ENCODE results near the gene CPLANE1. TPM values are rescaled to one million over a fixed set of nuclear protein-coding genes. Genes with fewer than 3 reads are reported as not detected.
"Not testable (repeated sequence)": the region's sequence is repeated elsewhere in the genome, so short reads cannot be mapped to it uniquely, and the experiment has no call there.

Gene CPLANE1
- total RNA-seq, result 10 to 100 TPM in 1 of 2 experiments, 1 to 10 TPM in 1; 7.2 to 10.5 TPM

GRCh38 chr5:37248970-37249814, at the start of gene CPLANE1:
TSS of gene CPLANE1 (minus strand) at chr5:37249376. CDS start at chr5:37247698, 1,678 bp downstream.
- ChIA-PET CTCF (interaction anchor here (1.0 kb wide), 1 partner anchor 122 kb away, joined by 3 read pairs; the partner anchor contains the start of gene NUP155), POLR2A (interaction anchor here (1.0 to 1.7 kb wide), 5 partner anchors 9 to 93 kb away, joined by 3 to 5 read pairs (median 3); no protein-coding TSS in a partner anchor)
- peaks cover 9% of the 10 kb centered on the region for H3K4me1 Mint-ChIP-seq (ENCODE audit: low read depth)
- peaks cover 4% of the 10 kb centered on the region for H3K36me3 Mint-ChIP-seq (ENCODE audit: low read depth)
- H3K9me3 Mint-ChIP-seq (ENCODE audit: insufficient read depth), result peaks cover 4% of the 10 kb centered on the region
- ATAC-seq (peak; percentile 87), DNase-seq (peak; percentile 56)
- H3K27me3 Mint-ChIP-seq (ENCODE audit: low read depth), result no peaks in the 10 kb centered on the region
- peak within 1 kb of the TSS; percentile 81 for H3K4me3 Mint-ChIP-seq
- peak within 1 kb of the TSS; percentile 82 for H3K27ac Mint-ChIP-seq

GRCh38 chr5:37296313-37296712, 47.1 kb upstream of the CPLANE1 start:
- ATAC-seq; H3K27ac Mint-ChIP-seq; DNase-seq; H3K4me3 Mint-ChIP-seq; POLR2A ChIA-PET; H3K27me3 Mint-ChIP-seq (ENCODE audit: low read depth); CTCF ChIA-PET; H3K9me3 Mint-ChIP-seq (ENCODE audit: insufficient read depth); H3K4me1 Mint-ChIP-seq (ENCODE audit: low read depth): not testable (repeated sequence)
- H3K36me3 Mint-ChIP-seq (ENCODE audit: low read depth), result peaks cover 53% of the 10 kb centered on the region

- Mint-ChIP-seq H3K4me1 (ENCODE audit: low read depth) (no peaks in the 10 kb centered on the region), H3K27me3 (ENCODE audit: low read depth) (no peaks in the 10 kb centered on the region), H3K9me3 (ENCODE audit: insufficient read depth) (peaks cover 34% of the 10 kb centered on the region), H3K36me3 (ENCODE audit: low read depth) (peaks cover 14% of the 10 kb centered on the region), H3K4me3 (no peak overlapping the region), H3K27ac (no peak overlapping the region)
- CTCF ChIA-PET, result no interaction called here
- DNase-seq (no peak), ATAC-seq (no peak)
- POLR2A ChIA-PET, result no interaction called here
These were observed 34.1 kb upstream of the CPLANE1 start for GRCh38 chr5:37283214-37283820.

- ChIA-PET CTCF (no interaction called here), POLR2A (no interaction called here)
- Mint-ChIP-seq H3K27ac (no peak overlapping the region), H3K4me1 (ENCODE audit: low read depth) (no peaks in the 10 kb centered on the region), H3K4me3 (no peak overlapping the region), H3K36me3 (ENCODE audit: low read depth) (no peaks in the 10 kb centered on the region), H3K27me3 (ENCODE audit: low read depth) (no peaks in the 10 kb centered on the region), H3K9me3 (ENCODE audit: insufficient read depth) (peaks cover 10% of the 10 kb centered on the region)
- DNase-seq (no peak), ATAC-seq (no peak)
These were observed 26.3 kb upstream of the CPLANE1 start for GRCh38 chr5:37275511-37275910.

GRCh38 chr5:37272511-37272910, 23.3 kb upstream of the CPLANE1 start:
- ChIA-PET CTCF (no interaction called here), POLR2A (no interaction called here)
- no peaks in the 10 kb centered on the region for H3K4me1 Mint-ChIP-seq (ENCODE audit: low read depth)
- H3K9me3 Mint-ChIP-seq (ENCODE audit: insufficient read depth), result peaks cover 7% of the 10 kb centered on the region
- no peak for ATAC-seq
- no peak overlapping the region for H3K27ac Mint-ChIP-seq
- H3K27me3 Mint-ChIP-seq (ENCODE audit: low read depth), result no peaks in the 10 kb centered on the region
- DNase-seq, result no peak
- H3K36me3 Mint-ChIP-seq (ENCODE audit: low read depth), result no peaks in the 10 kb centered on the region
- H3K4me3 Mint-ChIP-seq, result no peak overlapping the region

DNA sequence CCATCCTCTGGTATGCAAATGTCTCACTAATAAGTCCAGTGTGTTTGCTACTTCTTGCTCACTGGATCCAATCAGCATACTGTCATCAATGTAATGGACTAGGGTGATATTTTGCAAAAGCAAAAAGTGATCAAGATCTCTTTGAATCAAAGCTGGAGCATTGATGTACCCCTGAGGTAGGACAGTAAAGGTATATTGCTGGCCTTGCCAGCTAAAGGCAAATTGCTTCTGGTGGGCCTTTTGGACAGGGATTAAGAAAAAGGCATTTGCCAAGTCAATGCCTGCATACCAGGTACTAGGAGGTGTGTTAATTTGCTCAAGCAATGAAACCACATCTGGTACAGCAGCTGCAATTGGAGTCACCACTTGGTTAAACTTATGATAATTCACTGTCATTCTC, 18.9 kb upstream of the CPLANE1 start:
- DNase-seq; H3K27ac Mint-ChIP-seq; H3K9me3 Mint-ChIP-seq (ENCODE audit: insufficient read depth); H3K4me3 Mint-ChIP-seq; POLR2A ChIA-PET; H3K4me1 Mint-ChIP-seq (ENCODE audit: low read depth); H3K27me3 Mint-ChIP-seq (ENCODE audit: low read depth); H3K36me3 Mint-ChIP-seq (ENCODE audit: low read depth); CTCF ChIA-PET; ATAC-seq: not testable (repeated sequence)

GRCh38 chr5:37255774-37256358, 6.7 kb upstream of the CPLANE1 start:
- H3K27ac Mint-ChIP-seq, result no peak overlapping the region
- ATAC-seq (no peak), DNase-seq (no peak)
- H3K27me3 Mint-ChIP-seq (ENCODE audit: low read depth), result no peaks in the 10 kb centered on the region
- H3K9me3 Mint-ChIP-seq (ENCODE audit: insufficient read depth), result peaks cover 10% of the 10 kb centered on the region
- no peak overlapping the region for H3K4me3 Mint-ChIP-seq
- peaks cover 3% of the 10 kb centered on the region for H3K4me1 Mint-ChIP-seq (ENCODE audit: low read depth)
- ChIA-PET POLR2A (no interaction called here), CTCF (no interaction called here)
- H3K36me3 Mint-ChIP-seq (ENCODE audit: low read depth), result peaks cover 6% of the 10 kb centered on the region

- peaks cover 7% of the 10 kb centered on the region for H3K4me1 Mint-ChIP-seq (ENCODE audit: low read depth)
- H3K4me3 Mint-ChIP-seq, result no peak overlapping the region
- H3K36me3 Mint-ChIP-seq (ENCODE audit: low read depth), result peaks cover 4% of the 10 kb centered on the region
- H3K9me3 Mint-ChIP-seq (ENCODE audit: insufficient read depth), result peaks cover 10% of the 10 kb centered on the region
- no peaks in the 10 kb centered on the region for H3K27me3 Mint-ChIP-seq (ENCODE audit: low read depth)
- DNase-seq (no peak), ATAC-seq (no peak)
- POLR2A ChIA-PET, result no interaction called here
- CTCF ChIA-PET, result no interaction called here
- no peak overlapping the region for H3K27ac Mint-ChIP-seq
These were observed 5.4 kb upstream of the CPLANE1 start for GRCh38 chr5:37254581-37254980.

DNA sequence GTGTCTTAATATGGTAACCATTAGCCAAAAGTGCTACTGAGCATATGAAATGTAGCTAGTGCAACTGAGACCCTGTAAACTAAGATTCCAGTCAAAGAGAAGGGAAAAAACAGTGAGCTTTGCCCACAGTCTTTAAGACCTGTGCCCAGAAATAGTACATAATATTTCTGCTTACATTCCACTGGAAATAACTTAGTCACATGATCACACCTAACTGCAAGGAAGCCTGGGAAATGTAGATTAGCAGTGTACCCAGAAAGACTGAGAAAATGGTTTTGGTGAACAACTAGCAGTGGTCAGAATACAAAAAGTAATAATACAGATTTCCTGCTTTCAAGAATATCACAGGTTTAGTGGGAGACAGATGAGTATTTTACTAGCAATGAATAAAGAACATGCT, 2.5 kb upstream of the CPLANE1 start:
- peaks cover 9% of the 10 kb centered on the region for H3K4me1 Mint-ChIP-seq (ENCODE audit: low read depth)
- no peak overlapping the region for H3K4me3 Mint-ChIP-seq
- H3K36me3 Mint-ChIP-seq (ENCODE audit: low read depth), result peaks cover 4% of the 10 kb centered on the region
- POLR2A ChIA-PET, result no interaction called here
- no peak for DNase-seq
- no peak for ATAC-seq
- H3K27ac Mint-ChIP-seq, result no peak overlapping the region
- CTCF ChIA-PET, result no interaction called here
- no peaks in the 10 kb centered on the region for H3K27me3 Mint-ChIP-seq (ENCODE audit: low read depth)
- H3K9me3 Mint-ChIP-seq (ENCODE audit: insufficient read depth), result peaks cover 10% of the 10 kb centered on the region

- no peak for ATAC-seq
- Mint-ChIP-seq H3K27me3 (ENCODE audit: low read depth) (no peaks in the 10 kb centered on the region), H3K27ac (peak overlapping the region; percentile 82), H3K4me3 (peak overlapping the region; percentile 81), H3K36me3 (ENCODE audit: low read depth) (peaks cover 4% of the 10 kb centered on the region), H3K9me3 (ENCODE audit: insufficient read depth) (peaks cover 10% of the 10 kb centered on the region), H3K4me1 (ENCODE audit: low read depth) (peaks cover 9% of the 10 kb centered on the region)
- ChIA-PET CTCF (no interaction called here), POLR2A (interaction anchor here (0.5 to 1.7 kb wide), 5 partner anchors 10 to 93 kb away, joined by 3 to 5 read pairs (median 3); no protein-coding TSS in a partner anchor)
- DNase-seq, result no peak
These were observed 614 bp upstream of the CPLANE1 start for GRCh38 chr5:37249815-37250164.

DNA sequence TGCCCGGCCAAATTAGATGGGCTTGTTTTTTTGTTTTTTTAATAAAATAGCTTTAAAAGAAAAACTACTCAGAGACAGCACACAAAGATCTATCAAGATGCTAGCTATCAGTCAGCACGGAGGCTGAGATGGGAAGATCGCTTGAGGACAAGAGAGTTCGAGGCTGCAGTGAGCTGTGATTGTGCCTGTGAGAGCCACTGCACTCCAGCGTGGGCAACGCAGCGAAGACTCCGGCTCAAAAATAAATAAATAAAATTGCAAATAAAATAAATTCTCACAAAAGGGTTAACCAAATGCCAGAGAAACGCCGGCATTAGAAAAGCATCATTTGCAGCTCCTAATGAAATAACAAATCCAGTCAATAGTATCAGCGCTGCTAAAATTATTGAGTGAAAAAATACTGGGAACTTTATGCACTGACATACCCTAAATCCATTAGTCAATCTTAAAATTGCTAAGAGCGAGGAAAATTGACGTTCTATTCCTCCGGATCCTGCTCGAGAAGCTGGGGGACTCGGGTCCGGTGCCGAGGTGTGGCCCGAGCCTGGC, 681 bp downstream of the CPLANE1 start:
- H3K27ac Mint-ChIP-seq, result peak overlapping the region; percentile 73
- ChIA-PET POLR2A (interaction anchor here (1.2 to 1.7 kb wide), 3 partner anchors 9 to 51 kb away, joined by 3 to 5 read pairs (median 3); no protein-coding TSS in a partner anchor), CTCF (interaction anchor here (0.8 to 1.0 kb wide), 2 partner anchors 22 to 122 kb away, joined by 3 to 4 read pairs; partner anchors contain the start of gene NUP155)
- no peaks in the 10 kb centered on the region for H3K9me3 Mint-ChIP-seq (ENCODE audit: insufficient read depth)
- H3K27me3 Mint-ChIP-seq (ENCODE audit: low read depth), result no peaks in the 10 kb centered on the region
- H3K36me3 Mint-ChIP-seq (ENCODE audit: low read depth), result peaks cover 4% of the 10 kb centered on the region
- DNase-seq, result peak; percentile 26
- H3K4me3 Mint-ChIP-seq, result peak overlapping the region; percentile 77
- no peak for ATAC-seq
- peaks cover 9% of the 10 kb centered on the region for H3K4me1 Mint-ChIP-seq (ENCODE audit: low read depth)

All from activated CD8-positive, alpha-beta T cell treated with anti-CD3 and anti-CD28 coated beads, Interleukin-2, amount 10 ng/mL, durations not matched to agents 7 days and 5 days (primary cell).